GM12873 (cell line): Measurements from ENCODE around the gene ANLN.
A peak's percentile ranks its signal among the peaks of the same experiment; 100 is the strongest.

Experiments used
- CTCF ChIP-seq: IDR thresholded peaks from 2 replicates; pipeline ENCODE4 v1.5.1; 2012; ENCODE audit warnings: low read depth, mild to moderate bottlenecking, moderate library complexity, low read length, control low read depth; ENCODE audit not compliant: insufficient read depth; ENCODE audit errors: missing control alignments

ANLN gene

DNA sequence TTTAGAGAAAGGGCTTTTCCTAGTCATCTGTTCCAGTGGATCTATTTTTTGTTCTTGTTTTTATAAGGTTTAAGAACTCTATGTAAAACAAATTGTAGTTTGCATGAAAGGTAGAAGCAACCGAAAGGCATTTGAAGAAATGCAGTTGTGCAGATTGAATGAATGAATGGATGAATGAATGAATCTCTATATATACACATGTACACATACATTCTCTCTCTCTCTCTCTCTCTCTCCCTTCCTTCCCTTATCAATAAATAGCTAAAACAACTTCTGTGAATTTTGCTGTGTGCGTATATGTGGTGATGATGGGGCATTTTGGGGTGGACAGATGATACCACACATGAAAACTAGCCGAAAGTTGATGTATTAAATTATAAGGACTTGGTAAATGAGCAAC is 32.4 kb downstream of the ANLN start:
- TF ChIP-seq CTCF: no peak

- TF ChIP-seq CTCF: no peak
Observed at GRCh38 chr7:36423633-36424032, 34.0 kb downstream of the ANLN start.

DNA sequence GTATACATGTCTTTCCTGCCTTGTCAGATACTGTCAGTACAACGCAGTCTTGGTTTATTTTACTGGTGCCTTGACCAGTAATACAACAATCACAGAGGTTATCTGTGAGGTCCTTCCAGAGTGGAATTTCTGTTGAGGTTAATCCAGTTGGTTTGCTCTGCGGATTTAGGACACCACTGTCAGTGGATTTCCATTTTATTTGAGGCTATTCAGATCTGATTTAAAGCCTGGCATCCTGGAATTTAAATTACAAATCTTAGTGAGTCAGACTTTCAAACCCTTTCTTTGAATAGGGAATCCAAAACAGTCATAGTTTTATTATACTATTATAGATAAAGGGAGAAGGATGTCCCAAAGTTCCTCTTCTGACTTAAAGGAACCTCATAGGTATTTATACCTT is 40.5 kb downstream of the ANLN start:
- TF ChIP-seq CTCF: no peak

GRCh38 chr7:36430881-36431280 is 41.2 kb downstream of the ANLN start:
- no peak for TF ChIP-seq CTCF

- TF ChIP-seq CTCF: no peak
Observed at GRCh38 chr7:36438211-36438610, 48.5 kb downstream of the ANLN start.

DNA sequence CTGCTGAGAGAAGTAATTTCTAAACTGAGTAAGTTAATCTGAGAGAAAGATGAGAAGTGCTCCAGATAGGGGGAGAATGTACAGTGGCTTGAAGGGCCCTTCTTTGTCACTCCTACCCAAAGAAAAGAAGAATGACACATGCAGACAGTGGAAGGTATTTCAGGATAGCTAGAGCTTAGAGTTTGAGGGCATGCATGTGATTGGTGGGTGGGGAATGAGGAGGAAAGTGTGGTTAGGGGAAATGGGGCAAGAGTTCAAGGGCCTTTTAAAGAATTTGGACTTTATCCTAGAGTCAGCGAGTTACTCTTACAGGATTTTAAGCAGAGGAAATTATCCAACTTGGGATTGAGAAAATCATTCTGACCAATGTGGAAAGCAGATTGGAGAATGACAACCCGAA is 50.0 kb downstream of the ANLN start:
- no peak for TF ChIP-seq CTCF

DNA sequence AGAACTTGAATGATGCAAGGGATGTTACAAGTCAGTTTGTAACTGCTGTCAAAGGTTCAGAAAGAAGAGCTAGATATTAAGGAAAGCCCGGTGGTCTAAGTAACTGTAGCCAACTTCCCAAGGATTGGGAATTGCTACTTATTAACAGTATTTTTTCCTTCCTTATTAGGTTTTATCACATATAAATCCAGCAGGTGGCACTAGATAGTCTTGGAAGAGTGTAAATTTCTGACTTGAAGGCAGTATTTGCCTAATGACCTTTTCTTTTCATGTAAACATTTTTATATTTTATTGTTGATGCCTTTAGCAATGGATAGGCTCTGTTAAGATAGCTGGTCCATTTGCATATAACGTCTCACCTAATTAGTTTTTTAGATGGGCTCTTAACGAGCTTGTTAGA is 51.2 kb downstream of the ANLN start:
- peak; percentile 39 for TF ChIP-seq CTCF
